MCF 10A (cell line): ENCODE data around the gene CLSTN2. TPM values are rescaled to one million over a fixed set of nuclear protein-coding genes. Genes with fewer than 3 reads are reported as not detected.

Experiments
- BruUV-seq: library from RNA; stranded (reverse); fragments of 400-500 nt; replicated peaks from 2 replicates; lab custom pipeline; 2021; lab: Mats Ljungman, UMichigan
- CTCF ChIA-PET: fragments of 300-600 bp; sonication (Branson Sonifier 250); formaldehyde crosslinking; extraction: SDS; loops from one replicate; lab custom pipeline; 2021; ENCODE audit warnings: antibody characterized with exemption, inconsistent platforms; lab: Yijun Ruan, JAX
- POLR2A ChIA-PET: fragments of 300-600, 350-650 bp; sonication (Branson Sonifier 250); formaldehyde crosslinking; extraction: SDS; loops from one replicate; lab custom pipeline; 2020; ENCODE audit warnings: antibody characterized with exemption, inconsistent platforms; lab: Yijun Ruan, JAX
- DNase-seq: peaks from one replicate; pipeline ENCODE4 v3.0.0-alpha.2; 2018; ENCODE audit not compliant: unreplicated experiment
- H3K27ac Mint-ChIP-seq: one replicate; pipeline ENCODE4 v1.8.0; 2022; ENCODE audit warnings: mild to moderate bottlenecking, low read depth, mixed read lengths; ENCODE audit not compliant: unreplicated experiment
- H3K27me3 Mint-ChIP-seq: one replicate; pipeline ENCODE4 v1.8.0; 2022; ENCODE audit warnings: mixed read lengths; ENCODE audit not compliant: insufficient read depth, unreplicated experiment
- H3K36me3 Mint-ChIP-seq: one replicate; pipeline ENCODE4 v1.8.0; 2022; ENCODE audit warnings: mild to moderate bottlenecking, moderate library complexity, mixed read lengths; ENCODE audit not compliant: insufficient read depth, unreplicated experiment
- H3K4me1 Mint-ChIP-seq: one replicate; pipeline ENCODE4 v1.8.0; 2022; ENCODE audit warnings: mixed read lengths; ENCODE audit not compliant: insufficient read depth, unreplicated experiment
- H3K4me3 Mint-ChIP-seq: one replicate; pipeline ENCODE4 v1.8.0; 2022; ENCODE audit warnings: mild to moderate bottlenecking, moderate library complexity, mixed read lengths; ENCODE audit not compliant: unreplicated experiment
- H3K9me3 Mint-ChIP-seq: one replicate; pipeline ENCODE4 v1.8.0; 2022; ENCODE audit warnings: mixed read lengths; ENCODE audit not compliant: unreplicated experiment
- intact Hi-C: fragments of 100-400 bp; cut with micrococcal nuclease; formaldehyde crosslinking; loops from 2 replicates; pipeline ENCODE4 v1.14.1; 2022
- total RNA-seq: library from RNA; stranded (reverse); gene quantifications from 2 replicates; pipeline ENCODE4 v1.2.3, GENCODE V29; 2022
- TF ChIP-seq, protein P1 (sequence below): fragments of 200-600 bp; IDR thresholded peaks from one replicate; pipeline ENCODE4 v1.8.0; 2022; ENCODE audit warnings: antibody characterized with exemption, mild to moderate bottlenecking; ENCODE audit not compliant: unreplicated experiment

The CLSTN2 gene
- total RNA-seq, 1 experiment from 2014 or later, result not detected

DNA sequence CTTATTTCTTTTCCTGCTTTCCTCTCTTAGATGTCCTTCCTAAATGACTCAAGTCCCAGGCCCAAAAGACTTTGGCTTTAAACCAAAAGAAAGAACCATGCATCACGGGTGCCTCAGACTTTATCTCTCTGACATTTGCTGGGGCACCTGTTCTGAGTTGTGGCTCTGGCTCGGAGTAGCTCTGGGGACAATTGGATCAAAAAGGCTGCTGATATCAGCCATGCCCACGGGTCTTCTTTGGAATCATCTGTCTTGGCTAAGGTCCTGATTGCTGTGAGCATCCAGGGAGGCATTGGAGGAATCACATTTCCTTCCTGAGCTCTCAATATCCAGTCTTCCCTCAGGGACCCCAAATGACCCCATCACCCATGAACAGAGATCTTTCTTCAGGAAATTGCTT, 59.9 kb downstream of the CLSTN2 start:
- intact Hi-C loops, result no loop called here
- Mint-ChIP-seq H3K4me3 (no peak overlapping the region), H3K27ac (no peak overlapping the region), H3K9me3 (peaks cover 15% of the 10 kb centered on the region), H3K36me3 (no peaks in the 10 kb centered on the region), H3K27me3 (no peaks in the 10 kb centered on the region), H3K4me1 (no peaks in the 10 kb centered on the region)
- BruUV-seq, result no TSS peak
- TF ChIP-seq, protein P1, sequence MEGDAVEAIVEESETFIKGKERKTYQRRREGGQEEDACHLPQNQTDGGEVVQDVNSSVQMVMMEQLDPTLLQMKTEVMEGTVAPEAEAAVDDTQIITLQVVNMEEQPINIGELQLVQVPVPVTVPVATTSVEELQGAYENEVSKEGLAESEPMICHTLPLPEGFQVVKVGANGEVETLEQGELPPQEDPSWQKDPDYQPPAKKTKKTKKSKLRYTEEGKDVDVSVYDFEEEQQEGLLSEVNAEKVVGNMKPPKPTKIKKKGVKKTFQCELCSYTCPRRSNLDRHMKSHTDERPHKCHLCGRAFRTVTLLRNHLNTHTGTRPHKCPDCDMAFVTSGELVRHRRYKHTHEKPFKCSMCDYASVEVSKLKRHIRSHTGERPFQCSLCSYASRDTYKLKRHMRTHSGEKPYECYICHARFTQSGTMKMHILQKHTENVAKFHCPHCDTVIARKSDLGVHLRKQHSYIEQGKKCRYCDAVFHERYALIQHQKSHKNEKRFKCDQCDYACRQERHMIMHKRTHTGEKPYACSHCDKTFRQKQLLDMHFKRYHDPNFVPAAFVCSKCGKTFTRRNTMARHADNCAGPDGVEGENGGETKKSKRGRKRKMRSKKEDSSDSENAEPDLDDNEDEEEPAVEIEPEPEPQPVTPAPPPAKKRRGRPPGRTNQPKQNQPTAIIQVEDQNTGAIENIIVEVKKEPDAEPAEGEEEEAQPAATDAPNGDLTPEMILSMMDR, result no peak
- no peak for DNase-seq
- POLR2A ChIA-PET, result no interaction called here
- CTCF ChIA-PET, result interaction anchor here (0.6 to 0.8 kb wide), 2 partner anchors 134 to 1566 kb away, joined by 3 read pairs; no protein-coding TSS in a partner anchor

DNA sequence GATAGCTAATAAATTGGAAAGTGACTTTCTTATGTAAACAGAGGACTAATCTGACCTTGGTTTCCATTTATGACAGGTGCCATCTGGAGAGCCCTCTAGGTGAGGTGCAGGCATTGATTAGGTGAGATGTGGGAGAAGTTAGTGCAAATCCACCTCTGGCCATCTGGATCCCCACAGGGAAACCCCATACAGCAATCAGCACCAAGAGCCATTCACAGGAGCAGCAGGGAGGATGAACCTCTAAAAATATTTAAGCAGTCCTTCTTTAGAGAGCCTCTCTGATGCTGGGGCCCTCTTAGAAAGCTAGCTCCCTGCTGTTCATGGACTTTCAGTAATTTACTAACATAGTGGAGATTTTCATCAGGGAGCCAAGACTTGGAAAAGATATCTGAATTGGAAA, 69.3 kb downstream of the CLSTN2 start:
- CTCF ChIA-PET, result no interaction called here

DNA sequence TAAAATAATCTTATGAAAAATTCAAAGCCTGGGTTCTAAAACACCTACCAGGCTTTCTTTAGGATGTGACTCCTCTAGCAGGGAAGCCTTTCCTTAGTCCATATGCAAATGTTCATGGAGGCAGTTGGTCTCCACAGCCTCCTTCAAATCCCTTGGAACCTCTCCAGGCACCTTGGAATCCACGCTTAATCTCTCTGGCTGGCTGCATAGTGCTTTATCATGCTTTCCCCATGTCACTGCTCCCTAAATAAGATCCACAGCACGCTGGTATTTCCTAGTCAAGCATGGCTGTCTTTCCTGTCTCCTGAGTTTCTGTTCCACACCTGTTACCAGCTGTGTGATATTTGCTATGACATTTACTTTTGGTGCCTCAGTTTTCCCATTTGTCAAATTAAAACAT, 71.3 kb downstream of the CLSTN2 start:
- BruUV-seq, result no TSS peak
- H3K36me3 Mint-ChIP-seq, result no peaks in the 10 kb centered on the region
- H3K4me1 Mint-ChIP-seq, result no peaks in the 10 kb centered on the region
- intact Hi-C loops, result no loop called here
- CTCF ChIA-PET, result no interaction called here
- no peaks in the 10 kb centered on the region for H3K9me3 Mint-ChIP-seq
- H3K27me3 Mint-ChIP-seq, result no peaks in the 10 kb centered on the region
- POLR2A ChIA-PET, result no interaction called here
- no peak overlapping the region for H3K4me3 Mint-ChIP-seq
- no peak for DNase-seq
- TF ChIP-seq, protein P1, result no peak
- H3K27ac Mint-ChIP-seq, result no peak overlapping the region

More for the DNA sequence above, 69.3 kb downstream of the CLSTN2 start:
- TF ChIP-seq, protein P1, result no peak
- Mint-ChIP-seq H3K27me3 (no peaks in the 10 kb centered on the region), H3K4me3 (no peak overlapping the region), H3K4me1 (no peaks in the 10 kb centered on the region), H3K27ac (no peak overlapping the region), H3K36me3 (no peaks in the 10 kb centered on the region), H3K9me3 (no peaks in the 10 kb centered on the region)
- intact Hi-C loops, result no loop called here
- POLR2A ChIA-PET, result no interaction called here
- DNase-seq, result no peak
- BruUV-seq, result no TSS peak

DNA sequence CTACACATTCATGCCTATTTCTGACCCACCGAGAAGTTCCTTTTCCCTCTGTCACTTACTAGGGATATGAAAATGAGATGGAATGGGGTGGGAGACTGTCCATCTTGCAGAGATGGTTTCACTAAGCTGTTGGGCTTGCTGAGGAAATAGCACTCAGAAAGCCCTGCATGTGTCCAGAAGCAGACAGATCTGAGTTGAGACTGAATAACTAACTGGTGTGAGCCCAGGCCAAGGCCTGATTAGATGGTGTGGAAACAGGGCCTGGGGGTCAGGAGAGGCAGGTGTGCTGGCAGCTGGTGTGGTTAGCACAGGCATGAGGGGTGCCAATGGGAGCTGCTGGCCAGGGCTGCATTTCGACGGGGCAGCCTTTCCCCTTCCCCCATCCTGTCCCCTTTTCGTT, 72.1 kb downstream of the CLSTN2 start:
- Mint-ChIP-seq H3K27me3 (no peaks in the 10 kb centered on the region), H3K36me3 (no peaks in the 10 kb centered on the region), H3K4me3 (no peak overlapping the region), H3K4me1 (no peaks in the 10 kb centered on the region), H3K27ac (no peak overlapping the region), H3K9me3 (no peaks in the 10 kb centered on the region)
- TF ChIP-seq, protein P1, result no peak
- ChIA-PET CTCF (no interaction called here), POLR2A (no interaction called here)
- intact Hi-C loops, result no loop called here
- no peak for DNase-seq
- no TSS peak for BruUV-seq
